CD4-positive, alpha-beta T cell (primary cell): Measurements from ENCODE around the gene JUP. TPM values are rescaled to one million over a fixed set of nuclear protein-coding genes. Genes with fewer than 3 reads are reported as not detected.

Experiments used
- ATAC-seq: fragments of 200-7000 bp; cut with Tn5 transposase; one replicate; pipeline ENCODE4 v1.10.0; 2022; ENCODE audit warnings: mild to moderate bottlenecking; ENCODE audit not compliant: poor library complexity
- CTCF ChIA-PET: fragments of 350-600 bp; sonication (Branson Sonifier 250); formaldehyde crosslinking; loops from one replicate; lab custom pipeline; 2021; ENCODE audit warnings: antibody characterized with exemption, inconsistent platforms; lab: Charles Lee
- POLR2A ChIA-PET: fragments of 350-600 bp; sonication (Branson Sonifier 250); formaldehyde crosslinking; loops from one replicate; lab custom pipeline; 2021; ENCODE audit warnings: antibody characterized with exemption, inconsistent platforms; lab: Charles Lee
- DNase-seq, 14 experiments: peaks; one replicate each; pipeline ENCODE4 v3.0.0-alpha.2; 2013 to 2020; ENCODE audit warnings: mixed read lengths in 2 of 14
- H3K27ac ChIP-seq, 2 donors: one replicate each; pipeline versions ENCODE4 v1.5.1 to v1.7.0; 2013; ENCODE audit warnings: low read length in 2 of 2, low read depth in 1 of 2, mild to moderate bottlenecking in 1 of 2
- H3K27me3 ChIP-seq, 2 experiments: 1 replicate in 1 of 2; 2 replicates in 1 of 2; pipeline versions ENCODE4 v1.6.1 to v1.7.0; 2013; ENCODE audit warnings: low read length in 2 of 2, control low read depth in 1 of 2, mild to moderate bottlenecking in 1 of 2, moderate library complexity in 1 of 2; ENCODE audit not compliant: insufficient read depth in 2 of 2, control insufficient read depth in 1 of 2
- H3K36me3 ChIP-seq: one replicate; pipeline ENCODE4 v1.6.1; 2013; ENCODE audit warnings: low read length, control low read depth; ENCODE audit not compliant: insufficient read depth
- H3K4me1 ChIP-seq: one replicate; pipeline ENCODE4 v1.6.1; 2013; ENCODE audit warnings: low read length, control low read depth; ENCODE audit not compliant: insufficient read depth
- H3K4me3 ChIP-seq: one replicate; pipeline ENCODE4 v1.5.1; 2013; ENCODE audit warnings: mild to moderate bottlenecking, low read length, moderate library complexity
- H3K9me3 ChIP-seq, 2 experiments: 1 replicate in 1 of 2; 2 replicates in 1 of 2; pipeline versions ENCODE4 v1.6.1 to v1.7.0; 2013; ENCODE audit warnings: low read length in 2 of 2, mild to moderate bottlenecking in 2 of 2, control low read depth in 1 of 2, moderate library complexity in 1 of 2; ENCODE audit not compliant: control insufficient read depth in 1 of 2, insufficient read depth in 1 of 2
- H3K27ac Mint-ChIP-seq: one replicate; pipeline ENCODE4 v1.8.0; 2020; ENCODE audit warnings: mixed read lengths
- H3K27me3 Mint-ChIP-seq: one replicate; pipeline ENCODE4 v1.8.0; 2021; ENCODE audit warnings: mixed read lengths
- H3K36me3 Mint-ChIP-seq: one replicate; pipeline ENCODE4 v1.8.0; 2021; ENCODE audit warnings: low read depth, mixed read lengths
- H3K4me1 Mint-ChIP-seq: one replicate; pipeline ENCODE4 v1.8.0; 2021; ENCODE audit warnings: low read depth, mixed read lengths
- H3K4me3 Mint-ChIP-seq: one replicate; pipeline ENCODE4 v1.8.0; 2020; ENCODE audit warnings: mild to moderate bottlenecking, mixed read lengths
- H3K9me3 Mint-ChIP-seq: one replicate; pipeline ENCODE4 v1.8.0; 2020; ENCODE audit warnings: mixed read lengths
- intact Hi-C, 2 experiments: fragments of 100-400 bp; cut with DNase I in 1 of 2; cut with micrococcal nuclease in 1 of 2; formaldehyde crosslinking; loops; one replicate each; pipeline versions ENCODE4 v1.15.1 to v1.9.0; 2023 to 2025; cut with DNase I, micrococcal nuclease
- total RNA-seq, 174 experiments: library from RNA in 2 of 174; stranded (reverse) in 2 of 174; gene quantifications; one replicate each; pipeline ENCODE4 v1.2.3 and lab custom pipeline; 2021 to 2026
- TF ChIP-seq, protein P1 (sequence below): fragments of 200-600 bp; IDR thresholded peaks from one replicate; pipeline ENCODE4 v1.8.0; 2022; ENCODE audit warnings: antibody characterized with exemption, mild to moderate bottlenecking

Gene JUP
- total RNA-seq, 2 experiments from 2014 or later, result 0.88 to 1.1 TPM

DNA sequence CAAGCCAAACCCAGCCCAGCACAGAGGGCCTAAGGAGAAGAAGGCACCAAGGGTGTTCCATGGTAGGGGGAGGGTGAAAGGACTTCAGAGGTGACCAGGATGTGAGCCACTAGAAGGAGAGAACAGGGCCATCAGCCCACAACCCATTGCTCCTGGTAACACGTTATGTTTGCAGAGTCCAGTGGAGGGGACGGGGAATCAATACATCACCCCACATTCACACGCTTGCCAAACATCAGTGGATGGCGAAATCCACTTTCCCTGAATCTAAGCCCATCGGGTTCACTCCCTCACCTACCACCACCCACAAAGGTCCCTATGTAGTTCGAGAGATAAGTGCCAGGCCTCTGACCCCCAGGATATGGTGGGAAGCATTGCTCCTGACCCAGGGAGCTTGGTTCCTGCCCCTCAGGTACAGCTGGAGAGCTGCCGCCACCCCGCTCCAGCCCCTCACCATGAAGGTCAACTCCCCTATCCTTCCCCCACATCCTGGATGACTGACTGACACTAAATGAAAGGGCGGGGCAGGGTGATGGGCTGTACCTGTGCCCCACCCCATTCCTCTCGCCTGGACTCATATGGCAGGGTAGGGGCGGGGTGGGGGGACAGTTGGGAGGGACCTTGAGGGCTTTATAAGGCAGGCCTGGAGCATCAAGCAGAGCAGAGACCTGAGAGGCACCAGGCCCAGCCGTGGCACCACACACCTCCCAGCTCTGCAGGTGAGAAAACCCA is 74.7 kb downstream of the JUP start, which contains the start of gene GAST:
TSS of gene GAST (plus strand) at position 663 of the 732 bp plus-strand sequence. CDS start 3,106 bp downstream, outside the sequence.
- no peak within 1 kb of the TSS for H3K27ac ChIP-seq
- ATAC-seq, result no peak
- TF ChIP-seq, protein P1, sequence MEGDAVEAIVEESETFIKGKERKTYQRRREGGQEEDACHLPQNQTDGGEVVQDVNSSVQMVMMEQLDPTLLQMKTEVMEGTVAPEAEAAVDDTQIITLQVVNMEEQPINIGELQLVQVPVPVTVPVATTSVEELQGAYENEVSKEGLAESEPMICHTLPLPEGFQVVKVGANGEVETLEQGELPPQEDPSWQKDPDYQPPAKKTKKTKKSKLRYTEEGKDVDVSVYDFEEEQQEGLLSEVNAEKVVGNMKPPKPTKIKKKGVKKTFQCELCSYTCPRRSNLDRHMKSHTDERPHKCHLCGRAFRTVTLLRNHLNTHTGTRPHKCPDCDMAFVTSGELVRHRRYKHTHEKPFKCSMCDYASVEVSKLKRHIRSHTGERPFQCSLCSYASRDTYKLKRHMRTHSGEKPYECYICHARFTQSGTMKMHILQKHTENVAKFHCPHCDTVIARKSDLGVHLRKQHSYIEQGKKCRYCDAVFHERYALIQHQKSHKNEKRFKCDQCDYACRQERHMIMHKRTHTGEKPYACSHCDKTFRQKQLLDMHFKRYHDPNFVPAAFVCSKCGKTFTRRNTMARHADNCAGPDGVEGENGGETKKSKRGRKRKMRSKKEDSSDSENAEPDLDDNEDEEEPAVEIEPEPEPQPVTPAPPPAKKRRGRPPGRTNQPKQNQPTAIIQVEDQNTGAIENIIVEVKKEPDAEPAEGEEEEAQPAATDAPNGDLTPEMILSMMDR, result no peak
- Mint-ChIP-seq H3K4me3 (no peak within 1 kb of the TSS), H3K36me3 (no peaks in the 10 kb centered on the region), H3K27me3 (peaks cover 6% of the 10 kb centered on the region), H3K4me1 (no peaks in the 10 kb centered on the region), H3K9me3 (no peaks in the 10 kb centered on the region), H3K27ac (no peak within 1 kb of the TSS)
- peaks cover 2% of the 10 kb centered on the region for H3K4me1 ChIP-seq
- DNase-seq, result no peak
- H3K36me3 ChIP-seq, result no peaks in the 10 kb centered on the region
- peaks cover 0 to 2% of the 10 kb centered on the region in 2 experiments for H3K27me3 ChIP-seq
- CTCF ChIA-PET, result no interaction called here
- intact Hi-C loops, result no loop called here
- no peaks in the 10 kb centered on the region for H3K9me3 ChIP-seq
- POLR2A ChIA-PET, result no interaction called here
- no peak within 1 kb of the TSS for H3K4me3 ChIP-seq

DNA sequence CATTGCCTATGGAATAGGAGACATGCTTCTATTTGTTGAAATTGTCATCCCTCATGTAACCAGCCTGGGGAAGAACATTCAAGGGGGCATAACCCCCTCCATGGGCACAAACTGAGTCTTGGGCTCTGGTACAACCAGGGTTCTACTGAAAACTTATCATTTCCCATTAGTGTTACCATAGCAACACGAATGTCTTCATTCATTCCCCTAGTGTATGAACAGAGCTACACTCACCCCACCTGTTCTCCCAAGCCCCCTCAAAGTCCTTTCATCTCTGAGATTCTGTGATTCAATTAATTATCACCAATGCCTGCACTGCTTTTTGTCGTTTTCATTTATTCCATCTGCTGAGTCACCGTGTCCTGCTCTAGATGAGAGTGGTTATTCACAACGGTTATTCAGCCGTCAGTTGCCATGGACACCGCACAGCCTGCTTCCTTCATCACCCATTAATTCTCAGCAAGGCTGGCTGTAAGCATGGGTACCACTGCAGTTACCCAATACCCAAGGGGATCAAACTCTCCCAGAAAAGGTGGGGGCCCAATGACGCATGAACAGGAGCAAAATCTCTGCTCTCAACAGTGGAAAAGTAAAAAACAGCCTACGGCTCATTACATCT is 75.9 kb downstream of the JUP start:
- DNase-seq (peak in 1 of 14 experiments; percentile 23), ATAC-seq (no peak)
- Mint-ChIP-seq H3K4me1 (no peaks in the 10 kb centered on the region), H3K36me3 (no peaks in the 10 kb centered on the region), H3K4me3 (no peak overlapping the region), H3K27ac (no peak overlapping the region), H3K27me3 (peaks cover 6% of the 10 kb centered on the region), H3K9me3 (no peaks in the 10 kb centered on the region)
- Histone ChIP-seq H3K27me3 (peaks cover 0 to 2% of the 10 kb centered on the region in 2 experiments), H3K36me3 (no peaks in the 10 kb centered on the region), H3K27ac (no peak overlapping the region), H3K4me3 (no peak overlapping the region), H3K9me3 (no peaks in the 10 kb centered on the region), H3K4me1 (no peaks in the 10 kb centered on the region)
- ChIA-PET POLR2A (no interaction called here), CTCF (interaction anchor here (0.6 kb wide), 1 partner anchor 48 kb away, joined by 4 read pairs; no protein-coding TSS in a partner anchor)
- intact Hi-C loops, result no loop called here
- TF ChIP-seq, protein P1, result no peak

DNA sequence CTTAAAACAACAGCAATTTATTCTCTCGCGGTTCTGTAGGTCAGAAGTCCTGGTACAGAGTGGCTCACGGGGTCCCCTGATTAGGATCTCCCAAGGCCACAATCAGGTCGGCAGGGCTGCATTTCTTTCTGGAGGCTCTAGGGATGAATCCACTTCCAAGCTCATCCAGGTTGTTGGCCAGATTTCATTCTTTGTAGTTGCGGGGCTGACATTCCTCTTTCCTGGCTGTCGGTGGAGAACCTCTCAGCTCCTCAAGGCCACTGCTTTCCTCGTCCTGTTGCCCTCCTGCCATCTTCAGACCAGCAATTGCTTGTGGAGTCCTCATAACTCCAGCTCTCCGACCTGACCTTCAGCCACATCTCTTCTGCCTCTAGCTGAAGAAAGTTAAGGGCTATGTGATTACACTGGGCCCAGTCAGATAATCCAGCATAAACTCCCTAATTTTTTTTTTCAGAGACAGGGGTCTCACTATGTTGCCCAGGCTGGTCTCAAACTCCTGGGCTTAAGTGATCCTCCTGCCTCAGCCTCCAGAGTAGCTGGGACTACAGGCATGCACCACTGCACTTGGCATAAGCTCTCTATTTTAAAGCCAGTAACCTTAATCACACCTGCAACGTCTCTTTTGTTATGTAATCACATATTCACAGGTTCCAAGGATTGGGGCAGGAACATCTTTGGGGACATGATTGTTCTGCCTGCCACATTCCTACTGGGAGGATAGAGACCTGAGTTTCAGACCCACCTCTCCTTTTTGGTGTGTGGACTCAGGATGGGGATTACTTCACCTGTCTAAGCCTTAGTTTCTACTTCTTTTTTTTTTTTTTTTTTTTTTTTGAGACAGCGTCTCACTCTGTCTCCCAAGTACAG is 78.5 kb downstream of the JUP start:
- Histone ChIP-seq H3K27ac (no peak overlapping the region), H3K4me3 (no peak overlapping the region), H3K9me3 (no peaks in the 10 kb centered on the region), H3K36me3 (no peaks in the 10 kb centered on the region), H3K4me1 (no peaks in the 10 kb centered on the region), H3K27me3 (peaks cover 0 to 2% of the 10 kb centered on the region in 2 experiments)
- intact Hi-C loops, result no loop called here
- Mint-ChIP-seq H3K27me3 (peaks cover 6% of the 10 kb centered on the region), H3K36me3 (no peaks in the 10 kb centered on the region), H3K27ac (no peak overlapping the region), H3K4me1 (no peaks in the 10 kb centered on the region), H3K9me3 (no peaks in the 10 kb centered on the region), H3K4me3 (no peak overlapping the region)
- CTCF ChIA-PET, result interaction anchor here (0.7 to 1.5 kb wide), 2 partner anchors 12 to 985 kb away, joined by 3 to 5 read pairs; no protein-coding TSS in a partner anchor
- no peak for DNase-seq
- POLR2A ChIA-PET, result interaction anchor here (0.6 to 0.9 kb wide), 2 partner anchors 12 to 19 kb away, joined by 3 read pairs; no protein-coding TSS in a partner anchor
- TF ChIP-seq, protein P1, result no peak
- ATAC-seq, result no peak
